ENCODE results near the gene SEZ6L2.

- TF ChIP-seq ZNF57 (CRISPR knock-in tag; IDR thresholded peaks at IDR 0.05) (no peak), KLF6 (CRISPR knock-in tag; IDR thresholded peaks at IDR 0.05; ENCODE audit: borderline replicate concordance) (no peak), ZNF644 (tag; IDR thresholded peaks at IDR 0.05; ENCODE audit: low read depth) (no peak), RCOR1 (IDR thresholded peaks at IDR 0.05; ENCODE audit: borderline replicate concordance in 1 of 2, low read depth in 2 of 2, low read length in 2 of 2) (no peak), EZH2 (IDR thresholded peaks at IDR 0.05; ENCODE audit: borderline replicate concordance, low read depth, low read length) (no peak), ZBTB7A (IDR thresholded peaks at IDR 0.05; ENCODE audit: borderline replicate concordance, control insufficient read depth, low read depth, low read length) (no peak), CBX5 (IDR thresholded peaks at IDR 0.05; ENCODE audit: borderline replicate concordance, low read depth) (no peak), RNF219 (CRISPR knock-in tag; IDR thresholded peaks at IDR 0.05) (no peak), POLR2A (conservative IDR thresholded peaks at IDR 0.05) (no peak), YY1 (IDR thresholded peaks at IDR 0.05; ENCODE audit: borderline replicate concordance in 1 of 3, control insufficient read depth in 1 of 3, extremely low read depth in 1 of 3, insufficient read depth in 3 of 3, insufficient read length in 1 of 3, insufficient replicate concordance in 2 of 3, low read depth in 1 of 3, low read length in 2 of 3) (no peak), CHD7 (IDR thresholded peaks at IDR 0.05; ENCODE audit: low read depth, low read length) (no peak), CEBPB (tag; IDR thresholded peaks at IDR 0.05) (no peak), CTCF (IDR thresholded peaks at IDR 0.05 in 2 of 3, conservative IDR thresholded peaks at IDR 0.05 in 1 of 3; ENCODE audit: insufficient read depth in 2 of 3, low read depth in 1 of 3, low read length in 3 of 3) (no peak)
- TF ChIP-seq, protein P1, sequence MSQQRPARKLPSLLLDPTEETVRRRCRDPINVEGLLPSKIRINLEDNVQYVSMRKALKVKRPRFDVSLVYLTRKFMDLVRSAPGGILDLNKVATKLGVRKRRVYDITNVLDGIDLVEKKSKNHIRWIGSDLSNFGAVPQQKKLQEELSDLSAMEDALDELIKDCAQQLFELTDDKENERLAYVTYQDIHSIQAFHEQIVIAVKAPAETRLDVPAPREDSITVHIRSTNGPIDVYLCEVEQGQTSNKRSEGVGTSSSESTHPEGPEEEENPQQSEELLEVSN (IDR thresholded peaks at IDR 0.05; ENCODE audit: borderline replicate concordance in 1 of 2, extremely low read depth in 1 of 2, insufficient read depth in 1 of 2, insufficient read length in 1 of 2, low read depth in 1 of 2, low read length in 1 of 2, poor library complexity in 1 of 2, severe bottlenecking in 1 of 2): no peak
Observed at GRCh38 chr16:29837841-29838240, 61.5 kb downstream of the SEZ6L2 start.

All from K562 (cell line).